Activated CD4-positive, alpha-beta memory T cell treated with anti-CD3 and anti-CD28 coated beads, Interleukin-2, amount 10 ng/mL, durations not matched to agents 7 days and 5 days (primary cell): ENCODE results near the gene NOL6. TPM values are rescaled to one million over a fixed set of nuclear protein-coding genes. Genes with fewer than 3 reads are reported as not detected.
"Not testable (repeated sequence)": the region's sequence is repeated elsewhere in the genome, so short reads cannot be mapped to it uniquely, and the experiment has no call there.

Source experiments
- CTCF ChIA-PET: fragments of 350-600 bp; sonication (Branson Sonifier 250); formaldehyde crosslinking; loops from one replicate; lab custom pipeline; 2021; ENCODE audit warnings: antibody characterized with exemption, inconsistent platforms; lab: Charles Lee
- POLR2A ChIA-PET: fragments of 350-600 bp; sonication (Branson Sonifier 250); formaldehyde crosslinking; loops from one replicate; lab custom pipeline; 2021; ENCODE audit warnings: antibody characterized with exemption; lab: Charles Lee
- DNase-seq: peaks from one replicate; pipeline ENCODE4 v3.0.0-alpha.2; 2020
- H3K27ac Mint-ChIP-seq: one replicate; pipeline ENCODE4 v1.8.0; 2021; ENCODE audit warnings: mild to moderate bottlenecking, mixed read lengths
- H3K27me3 Mint-ChIP-seq: one replicate; pipeline ENCODE4 v1.8.0; 2021; ENCODE audit warnings: mixed read lengths
- H3K36me3 Mint-ChIP-seq: one replicate; pipeline ENCODE4 v1.8.0; 2021; ENCODE audit warnings: low read depth, mixed read lengths
- H3K4me1 Mint-ChIP-seq: one replicate; pipeline ENCODE4 v1.8.0; 2021; ENCODE audit warnings: mixed read lengths
- H3K4me3 Mint-ChIP-seq: one replicate; pipeline ENCODE4 v1.8.0; 2021; ENCODE audit warnings: mild to moderate bottlenecking, mixed read lengths
- H3K9me3 Mint-ChIP-seq: one replicate; pipeline ENCODE4 v1.8.0; 2021; ENCODE audit warnings: mixed read lengths
- total RNA-seq, 2 experiments: library from RNA; stranded (reverse); gene quantifications; one replicate each; pipeline ENCODE4 v1.2.3, GENCODE V29; 2021

NOL6 gene
- total RNA-seq, 2 experiments from 2014 or later: 21.6 to 22.4 TPM

DNA sequence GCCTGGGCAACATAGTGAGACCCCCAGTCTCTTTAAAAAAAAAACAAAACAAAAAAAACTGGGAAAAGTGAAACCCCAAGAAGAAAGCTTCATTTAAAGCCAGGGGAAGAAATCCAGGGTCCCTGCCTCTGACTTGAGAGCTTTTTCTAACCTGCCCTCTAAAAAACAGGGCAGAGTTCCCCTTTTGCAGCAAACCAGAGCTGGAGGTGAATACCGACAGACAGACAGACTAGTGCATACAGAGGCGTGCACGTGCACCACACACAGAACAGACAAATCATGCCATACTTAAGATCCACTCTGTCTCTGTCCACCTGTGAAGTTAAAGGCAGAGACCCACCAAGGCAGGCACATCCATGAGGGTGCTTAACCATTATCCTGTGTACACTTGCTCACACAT, 14.6 kb downstream of the NOL6 start:
- peaks cover 48% of the 10 kb centered on the region for H3K4me1 Mint-ChIP-seq
- no peaks in the 10 kb centered on the region for H3K9me3 Mint-ChIP-seq
- no peak overlapping the region for H3K4me3 Mint-ChIP-seq
- H3K27me3 Mint-ChIP-seq: no peaks in the 10 kb centered on the region
- H3K36me3 Mint-ChIP-seq: peaks cover 15% of the 10 kb centered on the region
- no peak for DNase-seq
- ChIA-PET POLR2A (interaction anchor here (0.6 to 6.9 kb wide), 4 partner anchors 11 to 55 kb away, joined by 4 to 40 read pairs (median 9); partner anchors contain the start of genes AQP3 and NOL6), CTCF (interaction anchor here (0.9 to 5.1 kb wide), 5 partner anchors 11 to 84 kb away, joined by 3 to 35 read pairs (median 5); partner anchors contain the start of gene AQP3)
- peak overlapping the region; percentile 81 for H3K27ac Mint-ChIP-seq

DNA sequence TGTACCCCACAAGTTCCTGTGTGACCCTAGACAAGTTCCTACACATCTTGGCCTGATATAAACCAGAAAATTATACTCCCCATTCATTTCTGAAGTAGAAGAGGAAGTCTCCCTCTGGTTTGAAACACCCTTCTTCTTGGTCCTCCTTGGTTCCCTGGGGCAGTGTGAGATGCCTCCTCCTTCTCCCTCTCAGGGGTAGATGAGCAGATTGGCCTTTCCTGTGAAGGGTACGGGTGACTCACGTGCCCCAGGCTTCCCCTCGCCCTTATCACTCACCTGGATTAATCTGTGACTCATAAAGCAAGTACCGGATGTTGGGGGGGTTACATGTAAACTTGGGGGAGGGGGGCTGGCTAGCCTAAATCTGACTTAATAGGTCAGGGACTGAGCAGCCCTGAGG, 15.3 kb downstream of the NOL6 start:
- no peaks in the 10 kb centered on the region for H3K9me3 Mint-ChIP-seq
- POLR2A ChIA-PET: interaction anchor here (0.5 to 6.9 kb wide), 6 partner anchors 11 to 430 kb away, joined by 3 to 40 read pairs (median 9); partner anchors contain the start of genes AQP3 and NOL6
- CTCF ChIA-PET: interaction anchor here (0.6 to 12.3 kb wide), 8 partner anchors 7 to 83 kb away, joined by 3 to 189 read pairs (median 5); partner anchors contain the start of gene AQP3
- peaks cover 11% of the 10 kb centered on the region for H3K36me3 Mint-ChIP-seq
- H3K27me3 Mint-ChIP-seq: no peaks in the 10 kb centered on the region
- H3K4me1 Mint-ChIP-seq: peaks cover 54% of the 10 kb centered on the region
- H3K4me3 Mint-ChIP-seq: no peak overlapping the region
- DNase-seq: peak; percentile 58
- H3K27ac Mint-ChIP-seq: peak overlapping the region; percentile 81

DNA sequence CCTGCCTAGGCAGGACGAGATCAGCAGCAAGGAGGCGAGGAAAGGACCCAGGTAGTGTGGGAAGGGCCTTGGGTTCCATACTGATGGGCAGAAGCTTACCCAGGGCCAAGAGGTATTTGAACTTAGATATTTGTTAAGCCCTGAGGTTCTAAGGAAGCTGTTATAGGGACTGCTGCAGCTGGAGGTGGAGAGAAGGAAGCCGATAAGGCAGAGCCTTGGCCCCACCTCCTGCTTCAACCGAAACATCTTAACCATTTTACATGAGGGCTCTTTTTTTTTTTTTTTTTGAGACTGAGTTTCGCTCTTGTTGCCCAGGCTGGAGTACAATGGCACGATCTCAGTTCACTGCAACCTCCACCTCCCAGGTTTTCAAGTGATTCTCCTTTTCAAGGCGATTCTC, 17.8 kb downstream of the NOL6 start:
- Mint-ChIP-seq H3K4me1 (peaks cover 64% of the 10 kb centered on the region), H3K36me3 (peaks cover 1% of the 10 kb centered on the region), H3K9me3 (no peaks in the 10 kb centered on the region), H3K27me3 (no peaks in the 10 kb centered on the region), H3K4me3 (peak overlapping the region; percentile 10), H3K27ac (peak overlapping the region; percentile 58)
- no peak for DNase-seq
- ChIA-PET POLR2A (interaction anchor here (1.0 kb wide), 1 partner anchor 41 kb away, joined by 8 read pairs; no protein-coding TSS in a partner anchor), CTCF (interaction anchor here (0.8 to 12.3 kb wide), 5 partner anchors 8 to 81 kb away, joined by 3 to 189 read pairs (median 6); partner anchors contain the start of genes AQP3 and NOL6)

DNA sequence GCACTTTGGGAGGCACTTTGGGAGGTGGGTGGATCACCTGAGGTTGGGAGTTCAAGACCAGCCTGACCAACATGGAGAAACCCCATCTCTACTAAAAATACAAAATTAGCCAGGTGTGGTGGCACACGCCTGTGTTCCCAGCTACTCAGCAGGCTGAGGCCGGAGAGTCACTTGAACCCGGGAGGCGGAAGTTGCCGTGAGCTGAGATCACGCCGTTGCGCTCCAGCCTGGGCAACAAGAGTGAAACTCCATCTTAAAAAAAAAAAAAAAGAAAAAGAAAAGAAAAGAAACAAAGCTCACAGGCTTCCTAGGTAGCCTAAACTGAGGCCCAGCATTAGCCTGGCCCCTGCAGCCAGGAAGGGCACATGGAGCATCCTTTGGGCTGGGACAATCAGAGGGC, 18.3 kb downstream of the NOL6 start:
- H3K36me3 Mint-ChIP-seq, H3K9me3 Mint-ChIP-seq, H3K27me3 Mint-ChIP-seq, DNase-seq, H3K4me3 Mint-ChIP-seq: not testable (repeated sequence)
- ChIA-PET CTCF (interaction anchor here (0.8 to 12.3 kb wide), 5 partner anchors 8 to 81 kb away, joined by 3 to 189 read pairs (median 6); partner anchors contain the start of genes AQP3 and NOL6), POLR2A (interaction anchor here (0.7 to 1.0 kb wide), 2 partner anchors 8 to 40 kb away, joined by 6 to 8 read pairs; partner anchors contain the start of gene AQP3)
- Mint-ChIP-seq H3K4me1 (peaks cover 65% of the 10 kb centered on the region), H3K27ac (peak overlapping the region; percentile 58)

DNA sequence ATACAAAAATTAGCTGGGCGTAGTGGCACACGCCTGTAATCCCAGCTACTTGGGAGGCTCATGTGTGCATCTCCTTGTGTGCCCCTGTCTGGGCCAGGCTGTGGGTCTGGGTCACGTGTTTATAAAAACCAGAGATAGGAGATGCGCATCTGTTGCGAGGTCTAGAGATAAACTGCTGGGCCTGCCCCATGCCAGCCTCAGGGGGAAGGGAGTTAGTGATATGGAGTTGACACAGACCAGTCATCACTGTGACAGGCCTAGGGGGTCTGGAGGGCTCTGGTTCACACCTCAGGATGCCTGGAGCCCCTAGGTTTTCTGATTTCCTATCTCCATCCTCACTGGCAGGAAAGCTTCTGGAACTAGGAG, 19.1 kb downstream of the NOL6 start:
- H3K9me3 Mint-ChIP-seq, DNase-seq, H3K27me3 Mint-ChIP-seq, H3K4me3 Mint-ChIP-seq, H3K36me3 Mint-ChIP-seq: not testable (repeated sequence)
- Mint-ChIP-seq H3K4me1 (peaks cover 66% of the 10 kb centered on the region), H3K27ac (peak overlapping the region; percentile 82)
- CTCF ChIA-PET: interaction anchor here (2.6 to 12.3 kb wide), 5 partner anchors 11 to 49 kb away, joined by 15 to 278 read pairs (median 72); partner anchors contain the start of genes AQP7 and NOL6
- POLR2A ChIA-PET: interaction anchor here (2.6 to 4.2 kb wide), 3 partner anchors 9 to 39 kb away, joined by 12 to 35 read pairs (median 23); partner anchors contain the start of gene NOL6

DNA sequence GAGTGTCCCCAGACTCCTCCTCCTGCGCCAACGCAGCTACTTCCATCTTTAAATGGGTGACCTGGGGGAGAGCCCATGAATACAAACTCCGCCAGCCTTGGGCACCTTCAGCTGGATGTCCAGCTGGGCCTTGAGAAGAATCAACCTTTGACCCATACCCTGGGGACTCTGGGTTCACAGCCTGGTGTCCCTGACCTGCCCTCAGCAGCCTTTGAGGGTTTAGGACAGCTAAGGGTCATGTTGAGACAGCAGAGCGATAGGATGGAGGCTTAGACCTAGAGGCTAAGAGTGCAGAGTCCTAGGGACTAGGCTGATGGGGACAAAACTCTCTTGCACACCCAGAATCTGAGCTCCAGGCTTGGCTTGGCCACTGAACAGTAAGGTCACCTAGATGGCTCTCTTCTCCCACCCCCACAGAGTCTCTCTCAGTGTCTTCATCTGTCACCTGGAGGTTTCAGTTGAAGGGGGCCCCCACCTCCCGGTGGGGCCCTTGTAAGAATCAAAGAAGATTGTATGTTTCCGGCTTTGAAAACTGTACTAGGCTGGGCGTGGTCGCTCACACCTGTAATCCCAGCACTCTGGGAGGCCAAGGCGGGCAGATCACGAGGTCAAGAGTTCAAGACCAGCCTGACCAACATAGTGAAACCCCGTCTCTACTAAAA, 19.6 kb downstream of the NOL6 start:
- CTCF ChIA-PET: interaction anchor here (1.4 to 12.3 kb wide), 9 partner anchors 11 to 79 kb away, joined by 3 to 278 read pairs (median 35); partner anchors contain the start of genes AQP7 and NOL6
- DNase-seq: no peak
- Mint-ChIP-seq H3K27ac (peak overlapping the region; percentile 82), H3K4me1 (peaks cover 65% of the 10 kb centered on the region), H3K36me3 (no peaks in the 10 kb centered on the region), H3K4me3 (no peak overlapping the region), H3K9me3 (no peaks in the 10 kb centered on the region), H3K27me3 (no peaks in the 10 kb centered on the region)
- POLR2A ChIA-PET: interaction anchor here (1.5 to 4.2 kb wide), 6 partner anchors 10 to 429 kb away, joined by 4 to 35 read pairs (median 12); partner anchors contain the start of genes DNAJA1, NFX1 and NOL6

DNA sequence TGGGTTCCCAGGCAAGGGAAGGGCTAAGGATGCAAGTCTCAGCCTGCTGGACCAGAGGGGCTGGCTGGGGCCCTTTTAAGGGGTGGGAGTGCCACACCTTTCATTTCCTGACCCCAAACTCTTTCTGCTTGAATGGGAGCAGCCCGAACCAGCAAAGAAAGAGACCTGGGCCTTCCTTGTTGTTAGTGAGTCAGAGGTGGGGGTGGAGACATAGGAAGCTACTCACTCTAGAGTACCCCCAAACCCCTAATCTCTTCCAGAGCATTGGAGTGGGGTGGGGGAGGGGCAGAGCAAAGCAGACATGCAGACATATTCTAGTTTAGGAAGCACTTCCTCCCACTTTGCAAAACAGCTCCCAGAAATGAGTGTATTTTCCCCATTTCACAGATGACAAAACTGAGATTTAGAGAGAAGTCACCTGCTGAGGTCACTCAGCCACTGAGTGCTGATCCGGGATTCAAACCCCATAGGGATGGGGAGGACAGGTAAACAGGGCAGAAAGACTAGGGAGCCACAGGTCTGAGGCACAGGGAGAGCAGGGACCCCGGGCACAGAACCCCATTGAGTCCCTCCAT, 20.4 kb downstream of the NOL6 start:
- CTCF ChIA-PET: interaction anchor here (0.6 to 12.3 kb wide), 28 partner anchors 10 to 429 kb away, joined by 3 to 278 read pairs (median 4); partner anchors contain the start of genes AQP7, NFX1 and NOL6
- peak; percentile 28 for DNase-seq
- H3K4me1 Mint-ChIP-seq: peaks cover 62% of the 10 kb centered on the region

DNA sequence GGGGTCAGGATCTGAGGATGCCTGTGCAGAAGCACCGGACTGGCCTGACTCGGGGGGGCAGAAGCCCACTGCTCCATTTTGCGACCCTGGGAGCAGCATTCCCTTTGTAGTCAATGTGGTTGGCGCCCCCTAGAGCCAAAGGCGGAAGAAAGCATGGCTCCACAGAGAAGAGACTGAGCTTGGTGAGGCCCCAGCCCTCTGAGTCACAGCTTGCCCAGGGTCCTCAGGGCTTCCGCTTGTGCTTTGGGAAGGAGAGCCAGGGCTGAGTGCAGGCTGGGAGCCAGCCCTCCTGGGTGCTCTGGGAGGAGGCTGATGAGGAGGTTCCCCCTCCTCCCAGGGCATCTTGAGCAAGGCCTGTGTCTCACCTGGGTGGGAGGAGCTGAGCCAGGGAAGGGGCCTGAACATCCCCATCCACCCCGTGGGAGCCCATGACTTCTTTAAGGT, 20.9 kb downstream of the NOL6 start:
- DNase-seq: peak; percentile 64
- Mint-ChIP-seq H3K9me3 (no peaks in the 10 kb centered on the region), H3K27ac (peak overlapping the region; percentile 82), H3K4me1 (peaks cover 63% of the 10 kb centered on the region), H3K27me3 (no peaks in the 10 kb centered on the region), H3K4me3 (peak overlapping the region; percentile 2), H3K36me3 (no peaks in the 10 kb centered on the region)
- ChIA-PET POLR2A (interaction anchor here (0.8 to 4.2 kb wide), 8 partner anchors 11 to 427 kb away, joined by 3 to 35 read pairs (median 12); partner anchors contain the start of genes DNAJA1, NFX1 and NOL6), CTCF (interaction anchor here (0.6 to 12.3 kb wide), 29 partner anchors 10 to 428 kb away, joined by 3 to 278 read pairs (median 4); partner anchors contain the start of genes AQP7, NFX1 and NOL6)

More for the DNA sequence above, 20.4 kb downstream of the NOL6 start:
- Mint-ChIP-seq H3K4me3 (peak overlapping the region; percentile 2), H3K27me3 (no peaks in the 10 kb centered on the region), H3K36me3 (no peaks in the 10 kb centered on the region), H3K9me3 (no peaks in the 10 kb centered on the region), H3K27ac (peak overlapping the region; percentile 82)
- POLR2A ChIA-PET: interaction anchor here (0.8 to 4.2 kb wide), 8 partner anchors 11 to 428 kb away, joined by 3 to 35 read pairs (median 12); partner anchors contain the start of genes DNAJA1, NFX1 and NOL6

DNA sequence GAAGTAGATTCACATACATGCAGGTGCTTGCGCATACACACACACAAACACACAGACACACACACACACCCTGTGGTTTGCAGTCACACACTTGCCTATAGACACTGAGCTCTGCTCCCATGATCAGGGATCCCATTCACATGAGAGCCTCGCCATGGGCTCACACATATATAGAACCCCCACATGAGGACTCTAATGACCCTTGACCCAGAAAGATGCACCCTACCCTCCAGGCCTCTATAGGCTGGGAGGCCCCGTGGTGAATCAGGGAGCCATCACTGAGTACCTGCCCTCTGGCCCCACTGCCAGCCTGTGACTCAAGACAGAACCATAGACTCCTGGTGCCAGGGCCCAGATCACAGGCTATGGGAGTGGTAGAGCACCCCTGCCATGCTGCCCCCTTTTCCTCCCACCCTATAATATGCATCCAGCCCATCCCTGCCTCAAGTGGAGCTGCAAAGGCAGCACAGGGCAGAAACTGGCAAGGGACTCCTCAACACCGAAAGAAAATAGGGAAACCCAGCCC, 23.0 kb downstream of the NOL6 start:
- no peak overlapping the region for H3K27ac Mint-ChIP-seq
- no peaks in the 10 kb centered on the region for H3K9me3 Mint-ChIP-seq
- DNase-seq: no peak
- peaks cover 6% of the 10 kb centered on the region for H3K36me3 Mint-ChIP-seq
- H3K4me1 Mint-ChIP-seq: peaks cover 62% of the 10 kb centered on the region
- no peaks in the 10 kb centered on the region for H3K27me3 Mint-ChIP-seq
- POLR2A ChIA-PET: interaction anchor here (1.1 to 4.2 kb wide), 3 partner anchors 10 to 35 kb away, joined by 3 to 35 read pairs (median 4); no protein-coding TSS in a partner anchor
- CTCF ChIA-PET: interaction anchor here (0.7 to 12.3 kb wide), 6 partner anchors 14 to 290 kb away, joined by 7 to 278 read pairs (median 58); partner anchors contain the start of genes AQP7 and NOL6
- H3K4me3 Mint-ChIP-seq: no peak overlapping the region

DNA sequence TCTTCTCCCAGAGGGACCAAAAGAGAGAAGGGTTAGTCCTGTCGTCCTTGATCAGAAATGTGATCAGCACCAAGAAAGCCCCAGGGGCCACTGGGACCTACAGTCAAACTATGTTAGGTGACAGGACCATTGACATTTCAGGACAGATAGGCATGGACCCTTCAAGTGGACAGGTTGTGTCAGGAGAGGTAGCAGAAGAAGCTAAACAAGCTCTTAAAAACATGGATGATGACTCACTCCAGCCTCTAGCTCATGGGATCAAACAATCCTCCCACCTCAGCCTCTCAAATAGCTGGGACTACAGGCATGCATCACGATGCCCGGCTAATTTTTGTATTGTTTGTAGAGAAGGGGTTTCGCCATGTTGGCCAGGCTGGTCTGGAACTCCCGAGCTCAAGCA, 24.0 kb downstream of the NOL6 start:
- H3K27me3 Mint-ChIP-seq: no peaks in the 10 kb centered on the region
- peaks cover 13% of the 10 kb centered on the region for H3K36me3 Mint-ChIP-seq
- no peak for DNase-seq
- H3K4me1 Mint-ChIP-seq: peaks cover 69% of the 10 kb centered on the region
- H3K27ac Mint-ChIP-seq: no peak overlapping the region
- no peak overlapping the region for H3K4me3 Mint-ChIP-seq
- ChIA-PET CTCF (interaction anchor here (0.5 to 12.3 kb wide), 4 partner anchors 15 to 85 kb away, joined by 3 to 278 read pairs (median 117); partner anchors contain the start of gene AQP7), POLR2A (interaction anchor here (1.0 to 5.8 kb wide), 3 partner anchors 11 to 159 kb away, joined by 3 to 75 read pairs (median 4); no protein-coding TSS in a partner anchor)
- no peaks in the 10 kb centered on the region for H3K9me3 Mint-ChIP-seq

DNA sequence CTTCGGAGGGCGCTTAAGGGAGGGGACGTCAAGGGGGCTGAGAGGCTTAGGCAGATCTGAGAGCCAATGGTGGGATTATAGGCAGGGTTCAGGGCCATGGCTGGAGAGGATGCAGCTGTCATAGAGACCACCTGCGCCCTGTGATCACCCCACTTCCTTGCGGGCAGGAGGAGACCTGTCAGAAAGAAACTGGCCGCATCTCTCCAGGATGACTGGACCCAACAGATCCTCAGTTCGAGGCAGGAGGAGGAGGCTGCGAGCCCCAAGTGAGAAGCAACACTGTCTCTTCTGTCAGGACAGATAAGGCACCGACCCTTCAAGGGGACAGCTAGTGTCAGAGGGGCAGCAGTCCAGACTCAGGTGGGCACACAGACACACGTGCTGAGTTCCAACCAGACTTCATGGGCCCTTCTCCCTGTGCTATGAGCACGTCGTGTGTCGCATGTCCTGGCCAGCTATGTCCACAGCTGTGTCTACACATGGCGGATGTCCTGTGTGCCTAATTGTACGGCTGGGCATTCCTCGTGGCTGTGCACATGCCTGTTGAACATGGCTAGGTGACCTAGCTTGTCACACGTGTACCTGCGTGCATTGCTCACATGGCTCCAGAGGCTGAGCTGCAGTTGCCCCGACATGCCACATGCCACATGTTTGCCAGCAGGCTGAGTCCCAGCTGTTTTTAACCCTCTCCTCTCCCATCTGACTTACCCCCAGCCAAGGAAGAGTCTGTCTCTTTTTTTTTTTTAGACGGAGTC, 25.7 kb downstream of the NOL6 start:
- peak overlapping the region; percentile 86 for H3K27ac Mint-ChIP-seq
- peak; percentile 27 for DNase-seq
- ChIA-PET CTCF (interaction anchor here (0.6 to 12.3 kb wide), 11 partner anchors 10 to 528 kb away, joined by 3 to 278 read pairs (median 15); partner anchors contain the start of gene NOL6), POLR2A (interaction anchor here (1.0 to 5.8 kb wide), 17 partner anchors 7 to 158 kb away, joined by 3 to 75 read pairs (median 9); partner anchors contain the start of genes NFX1 and NOL6)
- peaks cover 68% of the 10 kb centered on the region for H3K4me1 Mint-ChIP-seq
- H3K36me3 Mint-ChIP-seq: peaks cover 25% of the 10 kb centered on the region
- no peaks in the 10 kb centered on the region for H3K27me3 Mint-ChIP-seq
- H3K4me3 Mint-ChIP-seq: peak overlapping the region; percentile 84
- H3K9me3 Mint-ChIP-seq: no peaks in the 10 kb centered on the region
